ENCODE results near the gene S100A12.

DNA sequence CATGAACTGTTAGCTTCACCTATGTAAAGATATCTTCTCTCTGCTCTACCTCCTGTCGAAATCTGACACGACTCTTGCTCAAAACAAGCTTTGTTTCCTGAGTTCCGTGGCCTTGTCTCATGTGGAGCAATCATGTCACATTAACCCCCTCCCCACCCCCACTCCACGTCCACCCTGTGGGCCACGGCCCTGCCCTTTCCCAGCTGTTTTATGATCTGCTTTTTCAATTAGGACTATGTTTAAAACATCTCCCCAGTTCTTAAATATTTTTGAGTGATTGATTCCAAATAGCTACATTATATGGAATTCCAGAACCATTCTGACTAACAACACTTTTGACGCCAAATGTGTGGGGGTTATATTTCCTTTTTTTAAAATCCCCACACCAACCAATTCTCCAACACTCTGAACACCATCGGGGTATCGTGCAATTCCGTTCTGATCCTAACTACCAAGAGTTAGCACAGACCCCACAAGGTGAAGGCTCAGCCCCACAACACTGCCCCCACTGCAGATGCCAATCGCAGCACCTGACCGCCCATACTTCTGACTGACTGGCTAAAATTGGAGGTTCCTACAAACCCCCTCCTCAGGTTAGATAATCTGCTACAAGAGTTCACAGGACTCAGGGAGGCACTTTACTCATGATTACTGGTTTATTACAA is 28.1 kb upstream of the S100A12 start:
- no peak for TF ChIP-seq POLR2AphosphoS5 (IDR thresholded peaks at IDR 0.05; ENCODE audit: insufficient read depth, low read depth, low read length)
- TF ChIP-seq EZH2 (IDR thresholded peaks at IDR 0.05; ENCODE audit: borderline replicate concordance, low read depth, low read length, severe bottlenecking), result no peak
- TF ChIP-seq, protein P1, sequence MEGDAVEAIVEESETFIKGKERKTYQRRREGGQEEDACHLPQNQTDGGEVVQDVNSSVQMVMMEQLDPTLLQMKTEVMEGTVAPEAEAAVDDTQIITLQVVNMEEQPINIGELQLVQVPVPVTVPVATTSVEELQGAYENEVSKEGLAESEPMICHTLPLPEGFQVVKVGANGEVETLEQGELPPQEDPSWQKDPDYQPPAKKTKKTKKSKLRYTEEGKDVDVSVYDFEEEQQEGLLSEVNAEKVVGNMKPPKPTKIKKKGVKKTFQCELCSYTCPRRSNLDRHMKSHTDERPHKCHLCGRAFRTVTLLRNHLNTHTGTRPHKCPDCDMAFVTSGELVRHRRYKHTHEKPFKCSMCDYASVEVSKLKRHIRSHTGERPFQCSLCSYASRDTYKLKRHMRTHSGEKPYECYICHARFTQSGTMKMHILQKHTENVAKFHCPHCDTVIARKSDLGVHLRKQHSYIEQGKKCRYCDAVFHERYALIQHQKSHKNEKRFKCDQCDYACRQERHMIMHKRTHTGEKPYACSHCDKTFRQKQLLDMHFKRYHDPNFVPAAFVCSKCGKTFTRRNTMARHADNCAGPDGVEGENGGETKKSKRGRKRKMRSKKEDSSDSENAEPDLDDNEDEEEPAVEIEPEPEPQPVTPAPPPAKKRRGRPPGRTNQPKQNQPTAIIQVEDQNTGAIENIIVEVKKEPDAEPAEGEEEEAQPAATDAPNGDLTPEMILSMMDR (IDR thresholded peaks at IDR 0.05; ENCODE audit: extremely low read depth in 1 of 2, insufficient read depth in 1 of 2, low read depth in 1 of 2, low read length in 2 of 2), result no peak
- TF ChIP-seq POLR2A (IDR thresholded peaks at IDR 0.05; ENCODE audit: low read depth, low read length), result no peak
